ENCODE measurements around the gene GPR4.
"Not testable (repeated sequence)": the region's sequence is repeated elsewhere in the genome, so short reads cannot be mapped to it uniquely, and the experiment has no call there.

Gene GPR4

DNA sequence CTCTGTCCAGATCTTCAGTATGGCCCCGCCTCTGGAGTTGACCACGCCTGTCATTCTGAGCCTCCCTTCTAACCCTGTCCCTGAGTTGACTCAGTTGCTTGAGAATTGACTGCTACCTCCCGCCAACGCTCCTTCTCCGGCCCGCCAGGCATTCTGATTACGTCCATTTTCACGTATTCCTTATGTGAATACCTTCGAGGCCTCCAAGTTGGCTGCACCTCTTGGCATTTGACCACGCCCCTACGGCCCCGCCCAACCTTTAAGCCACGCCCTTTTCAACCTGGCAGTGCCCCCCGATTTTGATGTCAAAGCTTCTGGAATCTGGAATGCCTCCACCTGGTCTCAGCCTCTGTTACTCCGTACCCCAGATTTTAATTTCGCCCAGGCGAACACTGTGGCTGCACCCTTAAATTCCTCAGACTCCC lies 38.8 kb upstream of the GPR4 start:
- Histone ChIP-seq H3K27ac (ENCODE audit: insufficient read depth, low read depth, low read length, poor library complexity, severe bottlenecking) (no peak overlapping the region), H3K27me3 (ENCODE audit: control insufficient read depth, insufficient read depth, low read length, poor library complexity, severe bottlenecking) (peaks cover 9% of the 10 kb centered on the region), H3K4me3 (ENCODE audit: insufficient read depth, low read depth, low read length) (no peak overlapping the region), H3K9me3 (ENCODE audit: control insufficient read depth, low read length) (no peaks in the 10 kb centered on the region), H3K4me1 (ENCODE audit: control insufficient read depth, insufficient read depth, low read length) (peaks cover 15% of the 10 kb centered on the region), H3K36me3 (ENCODE audit: control insufficient read depth, insufficient read depth, low read length) (no peaks in the 10 kb centered on the region)
- 50 to 54% methylated on average over 17 of the region's 17 CpGs for WGBS, 2 experiments

DNA sequence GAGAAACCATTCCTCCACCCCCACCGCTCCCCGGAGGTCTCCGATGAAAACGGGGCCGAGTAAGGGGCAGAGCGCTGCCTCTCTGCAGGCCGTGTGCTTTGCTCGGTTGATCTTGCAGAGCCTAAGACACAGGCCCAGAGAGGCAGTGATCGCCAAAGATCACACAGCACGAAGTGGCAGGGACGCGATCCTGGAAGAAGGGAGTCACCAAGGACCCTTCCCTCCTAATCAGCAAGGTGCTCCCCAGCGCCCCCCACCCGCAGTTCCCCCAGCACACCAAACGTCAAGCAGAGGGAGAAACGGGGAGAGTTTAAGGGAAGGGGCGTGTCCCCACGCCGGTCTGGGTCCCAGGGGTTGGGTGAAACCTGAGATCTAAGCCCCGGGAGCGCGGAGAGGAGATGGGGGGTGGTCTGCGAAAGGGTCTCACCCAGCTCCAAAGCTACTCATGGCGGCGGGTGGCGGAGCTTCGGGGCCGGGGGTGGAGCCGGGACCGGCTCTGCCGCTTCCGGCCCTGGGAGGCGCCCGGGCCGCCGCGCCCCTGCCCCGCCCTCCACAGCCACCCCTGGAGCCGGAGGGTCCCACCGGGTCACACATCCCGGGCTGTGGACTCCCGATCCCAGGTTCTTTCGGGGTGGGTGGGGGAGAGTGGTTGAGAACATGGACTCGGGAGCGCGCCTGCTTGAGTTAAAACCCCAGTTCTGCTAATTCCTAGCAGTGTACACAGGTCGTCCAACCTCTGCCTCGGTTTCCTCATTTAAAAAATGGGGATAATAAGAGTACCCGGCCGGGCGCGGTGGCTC lies 37.1 kb upstream of the GPR4 start, which contains the start of gene EML2:
Gene EML2, minus strand, starts transcription at position 468 of the 800 bp plus-strand sequence. Its CDS starts 21 bp downstream, at position 447.
- Histone ChIP-seq H3K36me3 (ENCODE audit: control insufficient read depth, insufficient read depth, low read length) (no peaks in the 10 kb centered on the region), H3K4me3 (ENCODE audit: insufficient read depth, low read depth, low read length) (peak within 1 kb of the TSS; percentile 59), H3K9me3 (ENCODE audit: control insufficient read depth, low read length) (no peaks in the 10 kb centered on the region), H3K4me1 (ENCODE audit: control insufficient read depth, insufficient read depth, low read length) (peaks cover 13% of the 10 kb centered on the region), H3K27me3 (ENCODE audit: control insufficient read depth, insufficient read depth, low read length, poor library complexity, severe bottlenecking) (peaks cover 9% of the 10 kb centered on the region), H3K27ac (ENCODE audit: insufficient read depth, low read depth, low read length, poor library complexity, severe bottlenecking) (no peak within 1 kb of the TSS)
- WGBS, 2 experiments: 10% methylated on average over 52 of the region's 52 CpGs

DNA sequence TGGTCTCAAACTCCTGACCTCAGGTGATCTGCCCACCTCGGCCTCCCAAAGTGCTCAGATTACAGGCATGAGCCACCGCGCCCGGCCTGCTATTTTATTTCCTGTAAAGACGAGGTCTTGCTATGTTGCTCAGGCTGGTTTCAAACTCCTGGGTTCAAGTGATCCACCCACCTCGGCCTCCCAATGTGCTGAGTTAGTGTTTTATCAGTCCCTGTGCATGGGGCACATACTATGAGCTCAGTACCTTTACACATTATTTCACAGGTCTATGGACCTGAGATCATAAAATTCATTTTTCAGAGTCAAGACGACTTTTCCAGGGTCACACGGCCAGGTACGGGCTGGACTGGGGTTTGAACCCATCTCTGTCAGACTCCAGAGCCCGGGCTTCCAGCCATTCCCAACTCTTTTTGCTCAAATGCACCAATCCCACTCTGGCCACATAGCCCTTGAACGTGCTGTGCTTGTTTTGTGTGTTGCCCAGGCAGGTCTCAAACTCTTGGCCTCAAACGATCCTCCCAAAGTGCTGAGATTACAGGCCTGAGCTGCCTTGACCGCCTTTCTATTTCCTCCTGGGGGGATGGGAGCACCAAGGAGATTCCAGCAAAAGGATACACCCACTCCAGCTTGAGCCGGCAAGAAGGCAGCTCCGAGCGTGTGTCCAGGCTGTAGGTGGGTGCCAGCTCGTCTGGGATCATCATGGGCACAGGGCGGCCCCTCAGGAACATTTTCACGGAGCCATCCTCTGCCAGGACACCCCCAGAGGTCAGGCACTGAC lies 36.1 kb upstream of the GPR4 start:
- WGBS, 2 experiments: 59 to 63% methylated on average over 19 of the region's 19 CpGs
- Histone ChIP-seq H3K27ac (ENCODE audit: insufficient read depth, low read depth, low read length, poor library complexity, severe bottlenecking) (no peak overlapping the region), H3K4me3 (ENCODE audit: insufficient read depth, low read depth, low read length) (peak overlapping the region; percentile 59)

DNA sequence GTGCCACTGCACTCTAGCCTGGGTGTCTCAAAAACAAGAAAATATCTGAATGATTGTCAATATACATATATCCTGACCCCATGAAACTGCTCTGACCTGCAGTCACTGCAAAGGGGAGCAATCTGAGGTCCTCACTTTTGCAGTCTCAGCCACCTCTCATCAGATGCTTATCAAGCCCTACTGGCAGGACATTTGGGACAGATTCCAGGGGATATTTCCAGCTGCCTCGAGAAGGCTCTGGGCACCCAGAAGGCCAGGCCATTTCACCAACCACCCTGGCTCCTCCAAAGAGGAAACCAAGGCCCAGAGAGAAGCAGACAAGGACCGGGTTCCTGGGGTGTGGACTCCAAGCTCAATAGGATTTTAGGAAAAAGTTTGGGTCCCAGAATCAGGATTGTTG lies 34.9 kb upstream of the GPR4 start:
- Histone ChIP-seq H3K27me3 (ENCODE audit: control insufficient read depth, insufficient read depth, low read length, poor library complexity, severe bottlenecking) (no peaks in the 10 kb centered on the region), H3K9me3 (ENCODE audit: control insufficient read depth, low read length) (no peaks in the 10 kb centered on the region), H3K27ac (ENCODE audit: insufficient read depth, low read depth, low read length, poor library complexity, severe bottlenecking) (no peak overlapping the region), H3K4me3 (ENCODE audit: insufficient read depth, low read depth, low read length) (no peak overlapping the region), H3K4me1 (ENCODE audit: control insufficient read depth, insufficient read depth, low read length) (peaks cover 7% of the 10 kb centered on the region), H3K36me3 (ENCODE audit: control insufficient read depth, insufficient read depth, low read length) (no peaks in the 10 kb centered on the region)
- 96 to 98% methylated on average over 2 of the region's 2 CpGs for WGBS, 2 experiments

More for the DNA sequence above, 36.1 kb upstream of the GPR4 start:
- peaks cover 9% of the 10 kb centered on the region for H3K27me3 ChIP-seq (ENCODE audit: control insufficient read depth, insufficient read depth, low read length, poor library complexity, severe bottlenecking)
- H3K36me3 ChIP-seq (ENCODE audit: control insufficient read depth, insufficient read depth, low read length): no peaks in the 10 kb centered on the region
- no peaks in the 10 kb centered on the region for H3K9me3 ChIP-seq (ENCODE audit: control insufficient read depth, low read length)
- H3K4me1 ChIP-seq (ENCODE audit: control insufficient read depth, insufficient read depth, low read length): peaks cover 7% of the 10 kb centered on the region

DNA sequence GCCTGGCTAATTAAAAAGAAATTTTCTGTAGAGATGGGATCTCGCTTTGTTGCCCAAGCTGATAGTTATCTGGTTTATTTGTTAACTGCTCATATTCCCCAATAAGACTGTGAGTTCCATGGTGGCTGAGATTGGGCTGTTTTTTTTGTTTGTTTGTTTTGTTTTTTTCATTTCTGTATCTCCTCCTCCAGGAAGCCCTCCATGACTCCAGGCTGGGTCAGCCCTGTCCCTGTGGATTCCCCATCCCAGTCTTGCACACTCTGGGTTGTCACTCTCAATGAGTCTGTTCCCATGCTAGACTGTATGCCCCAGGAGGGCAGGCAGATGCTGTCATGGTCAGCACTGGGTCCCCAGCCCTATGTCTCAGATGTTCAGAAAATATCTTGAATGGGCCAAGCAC lies 34.3 kb upstream of the GPR4 start:
- H3K27me3 ChIP-seq (ENCODE audit: control insufficient read depth, insufficient read depth, low read length, poor library complexity, severe bottlenecking): no peaks in the 10 kb centered on the region
- 69 to 94% methylated on average over 1 of the region's 1 CpG for WGBS, 2 experiments
- H3K4me1 ChIP-seq (ENCODE audit: control insufficient read depth, insufficient read depth, low read length): peaks cover 7% of the 10 kb centered on the region
- H3K9me3 ChIP-seq (ENCODE audit: control insufficient read depth, low read length): no peaks in the 10 kb centered on the region
- H3K27ac ChIP-seq (ENCODE audit: insufficient read depth, low read depth, low read length, poor library complexity, severe bottlenecking): no peak overlapping the region
- no peak overlapping the region for H3K4me3 ChIP-seq (ENCODE audit: insufficient read depth, low read depth, low read length)
- no peaks in the 10 kb centered on the region for H3K36me3 ChIP-seq (ENCODE audit: control insufficient read depth, insufficient read depth, low read length)

DNA sequence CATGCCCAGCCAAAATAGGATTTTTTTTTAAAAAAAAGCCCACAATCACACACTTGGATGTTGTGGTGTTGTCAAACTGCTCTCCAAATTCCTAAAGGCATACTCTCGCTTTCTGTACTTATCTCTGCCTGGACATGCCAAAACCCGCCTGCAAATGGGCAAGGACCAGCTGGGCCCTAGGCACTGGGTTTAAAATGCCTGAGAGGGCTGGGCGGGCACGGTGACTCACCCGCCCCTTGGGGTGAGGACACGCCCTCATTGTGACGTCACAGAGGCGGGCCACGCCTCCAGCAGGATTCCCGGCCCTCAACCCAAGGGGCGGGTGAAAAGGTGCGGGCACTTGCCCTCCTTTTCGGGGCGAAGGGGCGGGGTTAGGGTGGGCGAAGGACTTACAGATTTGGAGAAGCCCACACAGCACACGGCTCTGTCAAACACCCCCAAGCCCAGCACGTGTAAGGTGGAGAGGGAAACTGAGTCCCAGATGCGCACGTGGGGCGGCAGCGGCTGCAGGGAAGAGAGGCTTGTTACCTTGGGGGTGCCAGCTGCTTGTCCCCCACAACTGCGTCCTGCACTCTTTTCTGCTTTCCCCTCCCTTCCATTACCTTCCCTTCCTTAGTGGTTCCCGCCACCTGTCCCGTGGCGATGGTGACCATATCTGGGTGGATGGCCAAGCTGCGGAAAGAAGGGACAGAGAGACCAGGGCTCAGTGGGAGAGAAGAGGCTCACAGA lies 30.6 kb upstream of the GPR4 start:
- no peaks in the 10 kb centered on the region for H3K27me3 ChIP-seq (ENCODE audit: control insufficient read depth, insufficient read depth, low read length, poor library complexity, severe bottlenecking)
- no peak overlapping the region for H3K4me3 ChIP-seq (ENCODE audit: insufficient read depth, low read depth, low read length)
- no peaks in the 10 kb centered on the region for H3K4me1 ChIP-seq (ENCODE audit: control insufficient read depth, insufficient read depth, low read length)
- no peaks in the 10 kb centered on the region for H3K36me3 ChIP-seq (ENCODE audit: control insufficient read depth, insufficient read depth, low read length)
- no peaks in the 10 kb centered on the region for H3K9me3 ChIP-seq (ENCODE audit: control insufficient read depth, low read length)
- peak overlapping the region; percentile 44 for H3K27ac ChIP-seq (ENCODE audit: insufficient read depth, low read depth, low read length, poor library complexity, severe bottlenecking)
- WGBS, 2 experiments: 31 to 32% methylated on average over 25 to 27 of the region's 27 CpGs

DNA sequence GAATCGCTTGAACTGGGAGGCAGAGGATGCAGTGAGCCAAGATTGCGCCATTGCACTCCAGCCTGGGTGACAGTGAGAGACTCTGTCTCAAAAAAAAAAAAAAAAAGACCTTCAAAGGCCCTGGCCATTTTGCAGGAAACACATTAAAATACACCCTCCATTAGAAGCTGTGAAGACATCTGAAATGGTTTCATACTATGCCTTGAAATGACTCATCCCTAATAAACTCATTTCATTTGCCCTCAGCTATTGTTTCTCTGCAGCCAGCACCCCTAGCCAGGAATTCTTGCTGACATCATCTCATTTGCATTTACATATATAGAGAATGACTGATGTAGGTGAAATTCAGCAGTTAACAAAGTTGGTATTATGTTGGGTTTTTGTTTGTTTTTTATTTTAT lies 28.5 kb upstream of the GPR4 start:
- WGBS, 2 experiments: 86 to 91% methylated on average over 2 of the region's 2 CpGs
- H3K27me3 ChIP-seq (ENCODE audit: control insufficient read depth, insufficient read depth, low read length, poor library complexity, severe bottlenecking): no peaks in the 10 kb centered on the region
- H3K9me3 ChIP-seq (ENCODE audit: control insufficient read depth, low read length): no peaks in the 10 kb centered on the region
- H3K36me3 ChIP-seq (ENCODE audit: control insufficient read depth, insufficient read depth, low read length): no peaks in the 10 kb centered on the region
- no peak overlapping the region for H3K4me3 ChIP-seq (ENCODE audit: insufficient read depth, low read depth, low read length)
- H3K27ac ChIP-seq (ENCODE audit: insufficient read depth, low read depth, low read length, poor library complexity, severe bottlenecking): no peak overlapping the region
- no peaks in the 10 kb centered on the region for H3K4me1 ChIP-seq (ENCODE audit: control insufficient read depth, insufficient read depth, low read length)

DNA sequence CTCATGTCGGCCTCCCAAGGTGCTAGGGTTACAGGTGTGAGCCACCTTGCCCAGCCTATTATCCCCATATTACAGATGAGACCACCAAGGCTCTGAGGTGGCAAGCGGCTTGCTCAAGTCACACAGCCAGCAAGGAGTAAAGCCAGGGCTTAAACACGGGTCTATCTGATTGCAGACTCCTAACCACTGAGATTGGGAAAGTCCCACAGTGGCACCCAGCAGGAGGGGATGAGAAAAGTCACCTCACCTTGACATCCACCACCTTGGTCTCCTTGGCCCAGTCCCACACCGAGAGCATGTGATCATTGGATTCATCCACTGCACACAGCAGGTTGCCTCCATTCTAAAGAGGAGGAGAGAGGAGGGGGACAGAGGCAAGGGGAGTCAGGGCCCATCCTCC lies 27.7 kb upstream of the GPR4 start:
- H3K4me3 ChIP-seq (ENCODE audit: insufficient read depth, low read depth, low read length): no peak overlapping the region
- H3K36me3 ChIP-seq (ENCODE audit: control insufficient read depth, insufficient read depth, low read length): no peaks in the 10 kb centered on the region
- no peaks in the 10 kb centered on the region for H3K4me1 ChIP-seq (ENCODE audit: control insufficient read depth, insufficient read depth, low read length)
- 85 to 86% methylated on average over 4 of the region's 4 CpGs for WGBS, 2 experiments
- H3K27me3 ChIP-seq (ENCODE audit: control insufficient read depth, insufficient read depth, low read length, poor library complexity, severe bottlenecking): no peaks in the 10 kb centered on the region
- H3K9me3 ChIP-seq (ENCODE audit: control insufficient read depth, low read length): no peaks in the 10 kb centered on the region
- no peak overlapping the region for H3K27ac ChIP-seq (ENCODE audit: insufficient read depth, low read depth, low read length, poor library complexity, severe bottlenecking)

DNA sequence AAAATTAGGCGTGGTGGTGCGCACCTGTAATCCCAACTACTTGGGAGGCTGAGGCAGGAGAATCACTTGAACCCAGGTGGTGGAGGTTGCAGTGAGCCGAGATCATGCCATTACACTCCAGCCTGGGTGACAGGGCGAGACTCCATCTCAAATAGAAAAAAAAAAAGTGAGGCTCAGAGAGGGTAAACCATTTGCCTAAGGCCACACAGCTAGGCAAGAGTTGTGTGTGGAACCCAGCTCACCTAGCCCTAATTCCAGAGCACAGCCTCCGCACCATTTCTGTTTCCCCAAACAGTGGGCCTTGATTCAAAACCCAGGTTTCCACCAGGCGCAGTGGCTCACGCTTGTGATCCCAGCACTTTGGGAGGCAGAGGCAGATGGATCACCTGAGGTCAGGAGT lies 26.2 kb upstream of the GPR4 start:
- not testable (repeated sequence) for H3K27ac ChIP-seq (ENCODE audit: insufficient read depth, low read depth, low read length, poor library complexity, severe bottlenecking); H3K4me3 ChIP-seq (ENCODE audit: insufficient read depth, low read depth, low read length); H3K27me3 ChIP-seq (ENCODE audit: control insufficient read depth, insufficient read depth, low read length, poor library complexity, severe bottlenecking); H3K9me3 ChIP-seq (ENCODE audit: control insufficient read depth, low read length); H3K4me1 ChIP-seq (ENCODE audit: control insufficient read depth, insufficient read depth, low read length); H3K36me3 ChIP-seq (ENCODE audit: control insufficient read depth, insufficient read depth, low read length)
- 88 to 94% methylated on average over 7 of the region's 7 CpGs for WGBS, 2 experiments

DNA sequence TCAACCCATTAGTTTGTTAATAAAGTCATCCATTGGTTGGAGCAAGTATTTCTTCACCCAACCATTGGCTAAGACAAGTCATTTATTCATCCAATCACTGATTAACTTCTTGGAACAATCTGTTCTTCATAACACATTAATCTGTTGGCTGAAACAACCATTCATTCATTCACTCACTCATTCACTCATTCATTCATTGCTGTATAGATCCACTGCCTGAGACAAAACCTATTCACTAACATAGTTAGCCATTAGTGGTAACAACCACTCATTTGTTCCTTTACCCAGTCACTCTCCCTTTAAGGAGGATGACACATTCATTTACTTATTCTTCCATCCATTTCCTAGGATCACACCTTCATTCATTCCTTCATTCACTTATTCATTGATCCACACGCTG lies 22.0 kb upstream of the GPR4 start:
- H3K27ac ChIP-seq (ENCODE audit: insufficient read depth, low read depth, low read length, poor library complexity, severe bottlenecking): no peak overlapping the region
- no peaks in the 10 kb centered on the region for H3K4me1 ChIP-seq (ENCODE audit: control insufficient read depth, insufficient read depth, low read length)
- H3K36me3 ChIP-seq (ENCODE audit: control insufficient read depth, insufficient read depth, low read length): no peaks in the 10 kb centered on the region
- no peaks in the 10 kb centered on the region for H3K27me3 ChIP-seq (ENCODE audit: control insufficient read depth, insufficient read depth, low read length, poor library complexity, severe bottlenecking)
- no peak overlapping the region for H3K4me3 ChIP-seq (ENCODE audit: insufficient read depth, low read depth, low read length)
- no peaks in the 10 kb centered on the region for H3K9me3 ChIP-seq (ENCODE audit: control insufficient read depth, low read length)
- 92 to 94% methylated on average over 1 of the region's 1 CpG for WGBS, 2 experiments
